GM23338 (cell line): ENCODE results near the gene SNAI1. TPM values are rescaled to one million over a fixed set of nuclear protein-coding genes. Genes with fewer than 3 reads are reported as not detected.

Source experiments
- ATAC-seq: fragments of 200-7000 bp; cut with Tn5 transposase; 3 replicates; pipeline ENCODE4 v1.9.1; 2020
- DNase-seq: peaks from one replicate; pipeline ENCODE4 v3.0.0-alpha.2; 2015; ENCODE audit warnings: low spot score
- H2AFZ ChIP-seq: fragments of 200-600 bp; sonication (generic); 2 replicates; pipeline ENCODE4 v1.8.0; 2016; ENCODE audit warnings: antibody characterized with exemption, mild to moderate bottlenecking, moderate library complexity
- H3F3A ChIP-seq: fragments of 200-600 bp; sonication (generic); replicated peaks from 2 replicates; pipeline ENCODE4 v1.8.0; 2017; ENCODE audit warnings: antibody characterized with exemption, mixed run types, low read depth
- H3K27ac ChIP-seq: fragments of 200-600 bp; sonication (generic); 2 replicates; pipeline ENCODE4 v1.6.1; 2016; ENCODE audit warnings: low read depth
- H3K27me3 ChIP-seq: fragments of 200-600 bp; sonication (generic); 2 replicates; pipeline ENCODE4 v1.8.0; 2016; ENCODE audit warnings: mild to moderate bottlenecking, mixed run types, moderate library complexity; ENCODE audit not compliant: insufficient read depth
- H3K36me3 ChIP-seq: fragments of 200-600 bp; sonication (generic); 2 replicates; pipeline ENCODE4 v1.8.0; 2016; ENCODE audit warnings: mild to moderate bottlenecking; ENCODE audit not compliant: insufficient read depth
- H3K4me1 ChIP-seq: fragments of 200-600 bp; sonication (generic); 2 replicates; pipeline ENCODE4 v1.8.0; 2016; ENCODE audit warnings: mild to moderate bottlenecking, moderate library complexity; ENCODE audit not compliant: insufficient read depth
- H3K4me2 ChIP-seq: fragments of 200-600 bp; sonication (generic); 2 replicates; pipeline ENCODE4 v1.7.1; 2017; ENCODE audit warnings: mixed run types
- H3K4me3 ChIP-seq: fragments of 200-600 bp; sonication (generic); 2 replicates; pipeline ENCODE4 v1.6.1; 2016; ENCODE audit warnings: mixed run types
- H3K79me2 ChIP-seq: fragments of 200-600 bp; sonication (generic); replicated peaks from 2 replicates; pipeline ENCODE4 v1.8.0; 2017; ENCODE audit warnings: mild to moderate bottlenecking; ENCODE audit not compliant: insufficient read depth
- H3K9me2 ChIP-seq: fragments of 200-600 bp; sonication (generic); 2 replicates; pipeline ENCODE4 v1.8.0; 2017; ENCODE audit not compliant: insufficient read depth
- H4K20me1 ChIP-seq: fragments of 200-600 bp; sonication (generic); replicated peaks from 2 replicates; pipeline ENCODE4 v1.8.0; 2017; ENCODE audit warnings: mild to moderate bottlenecking; ENCODE audit not compliant: insufficient read depth
- H3K27ac Mint-ChIP-seq: 2 replicates; pipeline ENCODE4 v1.8.0; 2020; ENCODE audit warnings: inconsistent platforms, mild to moderate bottlenecking, moderate library complexity, mixed read lengths
- H3K27me3 Mint-ChIP-seq: 3 replicates; pipeline ENCODE4 v1.8.0; 2022; ENCODE audit warnings: low read depth, mild to moderate bottlenecking, moderate library complexity, mixed read lengths, inconsistent platforms; ENCODE audit not compliant: insufficient read depth, poor library complexity
- H3K36me3 Mint-ChIP-seq: 3 replicates; pipeline ENCODE4 v1.8.0; 2021; ENCODE audit warnings: low read depth, mild to moderate bottlenecking, inconsistent platforms, moderate library complexity, mixed read lengths
- H3K4me1 Mint-ChIP-seq: 3 replicates; pipeline ENCODE4 v1.8.0; 2020; ENCODE audit warnings: mild to moderate bottlenecking, inconsistent platforms, mixed read lengths
- H3K4me3 Mint-ChIP-seq: 3 replicates; pipeline ENCODE4 v1.8.0; 2021; ENCODE audit warnings: moderate library complexity, mild to moderate bottlenecking, inconsistent platforms, mixed read lengths
- H3K9me3 Mint-ChIP-seq: 3 replicates; pipeline ENCODE4 v1.8.0; 2020; ENCODE audit warnings: moderate library complexity, mild to moderate bottlenecking, inconsistent platforms, mixed read lengths
- CREB1 ChIP-seq: fragments of 250-450 bp; sonication (Bioruptor Pico); IDR thresholded peaks from 2 replicates; pipeline ENCODE4 v1.5.0; 2020; ENCODE audit warnings: low read depth, mild to moderate bottlenecking, moderate library complexity
- EZH2 ChIP-seq: fragments of 200-600 bp; sonication (generic); IDR thresholded peaks from one replicate; pipeline ENCODE4 v1.8.0; 2017; ENCODE audit warnings: antibody characterized with exemption, mild to moderate bottlenecking, low read depth; ENCODE audit not compliant: unreplicated experiment
- EZH2phosphoT487 ChIP-seq: fragments of 200-600 bp; sonication (generic); IDR thresholded peaks from one replicate; pipeline ENCODE4 v1.8.1; 2018; ENCODE audit warnings: antibody characterized with exemption; ENCODE audit not compliant: unreplicated experiment
- JUNB ChIP-seq: IDR thresholded peaks from one replicate; pipeline ENCODE4 v1.6.1; 2016; ENCODE audit warnings: antibody characterized with exemption; ENCODE audit not compliant: unreplicated experiment
- POLR2AphosphoS5 ChIP-seq: IDR thresholded peaks from 2 replicates; pipeline ENCODE4 v1.6.1; 2016; ENCODE audit warnings: antibody characterized with exemption, low read depth
- STAT1 ChIP-seq: IDR thresholded peaks from one replicate; pipeline ENCODE4 v1.6.1; 2016; ENCODE audit warnings: antibody characterized with exemption; ENCODE audit not compliant: unreplicated experiment
- ZNF331 ChIP-seq: fragments of 250-450 bp; sonication (Bioruptor Pico); IDR thresholded peaks from 2 replicates; pipeline ENCODE4 v1.5.0; 2020; ENCODE audit warnings: low read depth, mild to moderate bottlenecking, moderate library complexity
- polyA plus RNA-seq: library from polyadenylated mRNA; unstranded; fragments of >200 nt; fragmentation: Nextera tagmentation; extraction: Ambion mirVana; gene quantifications from 2 replicates; pipeline ENCODE4 v1.2.1, GENCODE V29; 2016
- total RNA-seq: library from RNA; depleted of rRNA; stranded (reverse); fragments of >200 nt; shearing (Covaris generic); gene quantifications from 2 replicates; pipeline ENCODE4 v1.2.3, GENCODE V29; 2014
- TF ChIP-seq, protein P1 (sequence below), 2 experiments: fragments of 200-600 bp in 1 of 2; sonication (generic) in 1 of 2; conservative IDR thresholded peaks; 2 replicates each; pipeline versions ENCODE4 v1.5.1 to v1.6.1; 2016 to 2017; ENCODE audit warnings: antibody characterized with exemption in 2 of 2, low read depth in 2 of 2, mild to moderate bottlenecking in 2 of 2, moderate library complexity in 1 of 2
- TF ChIP-seq, protein P2 (sequence below): IDR thresholded peaks from 2 replicates; pipeline ENCODE4 v1.6.1; 2016; ENCODE audit warnings: antibody characterized with exemption
- TF ChIP-seq, protein P3 (sequence below): IDR thresholded peaks from one replicate; pipeline ENCODE4 v1.6.1; 2018; ENCODE audit warnings: antibody characterized with exemption; ENCODE audit not compliant: unreplicated experiment
- TF ChIP-seq, protein P4 (sequence below): fragments of 250-450 bp; sonication (Bioruptor Pico); IDR thresholded peaks from 2 replicates; pipeline ENCODE4 v1.5.0; 2020; ENCODE audit warnings: mild to moderate bottlenecking, moderate library complexity

The SNAI1 gene
- total and polyA plus RNA-seq, 2 experiments from 2014 or later = 4.2 to 8.4 TPM

DNA sequence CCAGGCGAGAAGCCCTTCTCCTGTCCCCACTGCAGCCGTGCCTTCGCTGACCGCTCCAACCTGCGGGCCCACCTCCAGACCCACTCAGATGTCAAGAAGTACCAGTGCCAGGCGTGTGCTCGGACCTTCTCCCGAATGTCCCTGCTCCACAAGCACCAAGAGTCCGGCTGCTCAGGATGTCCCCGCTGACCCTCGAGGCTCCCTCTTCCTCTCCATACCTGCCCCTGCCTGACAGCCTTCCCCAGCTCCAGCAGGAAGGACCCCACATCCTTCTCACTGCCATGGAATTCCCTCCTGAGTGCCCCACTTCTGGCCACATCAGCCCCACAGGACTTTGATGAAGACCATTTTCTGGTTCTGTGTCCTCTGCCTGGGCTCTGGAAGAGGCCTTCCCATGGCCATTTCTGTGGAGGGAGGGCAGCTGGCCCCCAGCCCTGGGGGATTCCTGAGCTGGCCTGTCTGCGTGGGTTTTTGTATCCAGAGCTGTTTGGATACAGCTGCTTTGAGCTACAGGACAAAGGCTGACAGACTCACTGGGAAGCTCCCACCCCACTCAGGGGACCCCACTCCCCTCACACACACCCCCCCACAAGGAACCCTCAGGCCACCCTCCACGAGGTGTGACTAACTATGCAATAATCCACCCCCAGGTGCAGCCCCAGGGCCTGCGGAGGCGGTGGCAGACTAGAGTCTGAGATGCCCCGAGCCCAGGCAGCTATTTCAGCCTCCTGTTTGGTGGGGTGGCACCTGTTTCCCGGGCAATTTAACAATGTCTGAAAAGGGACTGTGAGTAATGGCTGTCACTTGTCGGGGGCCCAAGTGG, 5.3 kb downstream of the SNAI1 start:
- Mint-ChIP-seq H3K27me3 (peaks cover 21% of the 10 kb centered on the region), H3K9me3 (no peaks in the 10 kb centered on the region; the same call in 2 of the 3 replicates), H3K27ac (no peak overlapping the region), H3K4me1 (peaks cover 85% of the 10 kb centered on the region), H3K36me3 (peaks cover 31% of the 10 kb centered on the region), H3K4me3 (no peak overlapping the region; the same call in 2 of the 3 replicates)
- peaks cover 7% of the 10 kb centered on the region; the same call in 1 of the 2 replicates for H4K20me1 ChIP-seq
- H3F3A ChIP-seq = 0 out of 2 replicates have a peak, but pooled peaks cover 11% of the 10 kb centered on the region
- DNase-seq (no peak), ATAC-seq (no peak)
- H3K79me2 ChIP-seq = peaks cover 9% of the 10 kb centered on the region
- H3K36me3 ChIP-seq = no peaks in the 10 kb centered on the region
- no peak overlapping the region for H3K4me3 ChIP-seq
- no peak overlapping the region for H3K27ac ChIP-seq
- H3K9me2 ChIP-seq = no peaks in the 10 kb centered on the region
- H3K4me1 ChIP-seq = peaks cover 73% of the 10 kb centered on the region
- H3K4me2 ChIP-seq = no peak overlapping the region
- H2AFZ ChIP-seq = no peak overlapping the region
- H3K27me3 ChIP-seq = peaks cover 12% of the 10 kb centered on the region; the same call in 1 of the 2 replicates
- TF ChIP-seq, protein P1, sequence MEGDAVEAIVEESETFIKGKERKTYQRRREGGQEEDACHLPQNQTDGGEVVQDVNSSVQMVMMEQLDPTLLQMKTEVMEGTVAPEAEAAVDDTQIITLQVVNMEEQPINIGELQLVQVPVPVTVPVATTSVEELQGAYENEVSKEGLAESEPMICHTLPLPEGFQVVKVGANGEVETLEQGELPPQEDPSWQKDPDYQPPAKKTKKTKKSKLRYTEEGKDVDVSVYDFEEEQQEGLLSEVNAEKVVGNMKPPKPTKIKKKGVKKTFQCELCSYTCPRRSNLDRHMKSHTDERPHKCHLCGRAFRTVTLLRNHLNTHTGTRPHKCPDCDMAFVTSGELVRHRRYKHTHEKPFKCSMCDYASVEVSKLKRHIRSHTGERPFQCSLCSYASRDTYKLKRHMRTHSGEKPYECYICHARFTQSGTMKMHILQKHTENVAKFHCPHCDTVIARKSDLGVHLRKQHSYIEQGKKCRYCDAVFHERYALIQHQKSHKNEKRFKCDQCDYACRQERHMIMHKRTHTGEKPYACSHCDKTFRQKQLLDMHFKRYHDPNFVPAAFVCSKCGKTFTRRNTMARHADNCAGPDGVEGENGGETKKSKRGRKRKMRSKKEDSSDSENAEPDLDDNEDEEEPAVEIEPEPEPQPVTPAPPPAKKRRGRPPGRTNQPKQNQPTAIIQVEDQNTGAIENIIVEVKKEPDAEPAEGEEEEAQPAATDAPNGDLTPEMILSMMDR (conservative IDR thresholded peaks at IDR 0.05; ENCODE audit: low read depth in 2 of 2) = no peak
- TF ChIP-seq EZH2phosphoT487 = no peak
- TF ChIP-seq ZNF331 (CRISPR knock-in tag) = no peak
- TF ChIP-seq, protein P2, sequence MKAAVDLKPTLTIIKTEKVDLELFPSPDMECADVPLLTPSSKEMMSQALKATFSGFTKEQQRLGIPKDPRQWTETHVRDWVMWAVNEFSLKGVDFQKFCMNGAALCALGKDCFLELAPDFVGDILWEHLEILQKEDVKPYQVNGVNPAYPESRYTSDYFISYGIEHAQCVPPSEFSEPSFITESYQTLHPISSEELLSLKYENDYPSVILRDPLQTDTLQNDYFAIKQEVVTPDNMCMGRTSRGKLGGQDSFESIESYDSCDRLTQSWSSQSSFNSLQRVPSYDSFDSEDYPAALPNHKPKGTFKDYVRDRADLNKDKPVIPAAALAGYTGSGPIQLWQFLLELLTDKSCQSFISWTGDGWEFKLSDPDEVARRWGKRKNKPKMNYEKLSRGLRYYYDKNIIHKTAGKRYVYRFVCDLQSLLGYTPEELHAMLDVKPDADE = no peak
- TF ChIP-seq, protein P3, sequence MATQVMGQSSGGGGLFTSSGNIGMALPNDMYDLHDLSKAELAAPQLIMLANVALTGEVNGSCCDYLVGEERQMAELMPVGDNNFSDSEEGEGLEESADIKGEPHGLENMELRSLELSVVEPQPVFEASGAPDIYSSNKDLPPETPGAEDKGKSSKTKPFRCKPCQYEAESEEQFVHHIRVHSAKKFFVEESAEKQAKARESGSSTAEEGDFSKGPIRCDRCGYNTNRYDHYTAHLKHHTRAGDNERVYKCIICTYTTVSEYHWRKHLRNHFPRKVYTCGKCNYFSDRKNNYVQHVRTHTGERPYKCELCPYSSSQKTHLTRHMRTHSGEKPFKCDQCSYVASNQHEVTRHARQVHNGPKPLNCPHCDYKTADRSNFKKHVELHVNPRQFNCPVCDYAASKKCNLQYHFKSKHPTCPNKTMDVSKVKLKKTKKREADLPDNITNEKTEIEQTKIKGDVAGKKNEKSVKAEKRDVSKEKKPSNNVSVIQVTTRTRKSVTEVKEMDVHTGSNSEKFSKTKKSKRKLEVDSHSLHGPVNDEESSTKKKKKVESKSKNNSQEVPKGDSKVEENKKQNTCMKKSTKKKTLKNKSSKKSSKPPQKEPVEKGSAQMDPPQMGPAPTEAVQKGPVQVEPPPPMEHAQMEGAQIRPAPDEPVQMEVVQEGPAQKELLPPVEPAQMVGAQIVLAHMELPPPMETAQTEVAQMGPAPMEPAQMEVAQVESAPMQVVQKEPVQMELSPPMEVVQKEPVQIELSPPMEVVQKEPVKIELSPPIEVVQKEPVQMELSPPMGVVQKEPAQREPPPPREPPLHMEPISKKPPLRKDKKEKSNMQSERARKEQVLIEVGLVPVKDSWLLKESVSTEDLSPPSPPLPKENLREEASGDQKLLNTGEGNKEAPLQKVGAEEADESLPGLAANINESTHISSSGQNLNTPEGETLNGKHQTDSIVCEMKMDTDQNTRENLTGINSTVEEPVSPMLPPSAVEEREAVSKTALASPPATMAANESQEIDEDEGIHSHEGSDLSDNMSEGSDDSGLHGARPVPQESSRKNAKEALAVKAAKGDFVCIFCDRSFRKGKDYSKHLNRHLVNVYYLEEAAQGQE = no peak
- no peak for TF ChIP-seq JUNB
- no peak for TF ChIP-seq POLR2AphosphoS5
- no peak for TF ChIP-seq EZH2
- TF ChIP-seq, protein P4, sequence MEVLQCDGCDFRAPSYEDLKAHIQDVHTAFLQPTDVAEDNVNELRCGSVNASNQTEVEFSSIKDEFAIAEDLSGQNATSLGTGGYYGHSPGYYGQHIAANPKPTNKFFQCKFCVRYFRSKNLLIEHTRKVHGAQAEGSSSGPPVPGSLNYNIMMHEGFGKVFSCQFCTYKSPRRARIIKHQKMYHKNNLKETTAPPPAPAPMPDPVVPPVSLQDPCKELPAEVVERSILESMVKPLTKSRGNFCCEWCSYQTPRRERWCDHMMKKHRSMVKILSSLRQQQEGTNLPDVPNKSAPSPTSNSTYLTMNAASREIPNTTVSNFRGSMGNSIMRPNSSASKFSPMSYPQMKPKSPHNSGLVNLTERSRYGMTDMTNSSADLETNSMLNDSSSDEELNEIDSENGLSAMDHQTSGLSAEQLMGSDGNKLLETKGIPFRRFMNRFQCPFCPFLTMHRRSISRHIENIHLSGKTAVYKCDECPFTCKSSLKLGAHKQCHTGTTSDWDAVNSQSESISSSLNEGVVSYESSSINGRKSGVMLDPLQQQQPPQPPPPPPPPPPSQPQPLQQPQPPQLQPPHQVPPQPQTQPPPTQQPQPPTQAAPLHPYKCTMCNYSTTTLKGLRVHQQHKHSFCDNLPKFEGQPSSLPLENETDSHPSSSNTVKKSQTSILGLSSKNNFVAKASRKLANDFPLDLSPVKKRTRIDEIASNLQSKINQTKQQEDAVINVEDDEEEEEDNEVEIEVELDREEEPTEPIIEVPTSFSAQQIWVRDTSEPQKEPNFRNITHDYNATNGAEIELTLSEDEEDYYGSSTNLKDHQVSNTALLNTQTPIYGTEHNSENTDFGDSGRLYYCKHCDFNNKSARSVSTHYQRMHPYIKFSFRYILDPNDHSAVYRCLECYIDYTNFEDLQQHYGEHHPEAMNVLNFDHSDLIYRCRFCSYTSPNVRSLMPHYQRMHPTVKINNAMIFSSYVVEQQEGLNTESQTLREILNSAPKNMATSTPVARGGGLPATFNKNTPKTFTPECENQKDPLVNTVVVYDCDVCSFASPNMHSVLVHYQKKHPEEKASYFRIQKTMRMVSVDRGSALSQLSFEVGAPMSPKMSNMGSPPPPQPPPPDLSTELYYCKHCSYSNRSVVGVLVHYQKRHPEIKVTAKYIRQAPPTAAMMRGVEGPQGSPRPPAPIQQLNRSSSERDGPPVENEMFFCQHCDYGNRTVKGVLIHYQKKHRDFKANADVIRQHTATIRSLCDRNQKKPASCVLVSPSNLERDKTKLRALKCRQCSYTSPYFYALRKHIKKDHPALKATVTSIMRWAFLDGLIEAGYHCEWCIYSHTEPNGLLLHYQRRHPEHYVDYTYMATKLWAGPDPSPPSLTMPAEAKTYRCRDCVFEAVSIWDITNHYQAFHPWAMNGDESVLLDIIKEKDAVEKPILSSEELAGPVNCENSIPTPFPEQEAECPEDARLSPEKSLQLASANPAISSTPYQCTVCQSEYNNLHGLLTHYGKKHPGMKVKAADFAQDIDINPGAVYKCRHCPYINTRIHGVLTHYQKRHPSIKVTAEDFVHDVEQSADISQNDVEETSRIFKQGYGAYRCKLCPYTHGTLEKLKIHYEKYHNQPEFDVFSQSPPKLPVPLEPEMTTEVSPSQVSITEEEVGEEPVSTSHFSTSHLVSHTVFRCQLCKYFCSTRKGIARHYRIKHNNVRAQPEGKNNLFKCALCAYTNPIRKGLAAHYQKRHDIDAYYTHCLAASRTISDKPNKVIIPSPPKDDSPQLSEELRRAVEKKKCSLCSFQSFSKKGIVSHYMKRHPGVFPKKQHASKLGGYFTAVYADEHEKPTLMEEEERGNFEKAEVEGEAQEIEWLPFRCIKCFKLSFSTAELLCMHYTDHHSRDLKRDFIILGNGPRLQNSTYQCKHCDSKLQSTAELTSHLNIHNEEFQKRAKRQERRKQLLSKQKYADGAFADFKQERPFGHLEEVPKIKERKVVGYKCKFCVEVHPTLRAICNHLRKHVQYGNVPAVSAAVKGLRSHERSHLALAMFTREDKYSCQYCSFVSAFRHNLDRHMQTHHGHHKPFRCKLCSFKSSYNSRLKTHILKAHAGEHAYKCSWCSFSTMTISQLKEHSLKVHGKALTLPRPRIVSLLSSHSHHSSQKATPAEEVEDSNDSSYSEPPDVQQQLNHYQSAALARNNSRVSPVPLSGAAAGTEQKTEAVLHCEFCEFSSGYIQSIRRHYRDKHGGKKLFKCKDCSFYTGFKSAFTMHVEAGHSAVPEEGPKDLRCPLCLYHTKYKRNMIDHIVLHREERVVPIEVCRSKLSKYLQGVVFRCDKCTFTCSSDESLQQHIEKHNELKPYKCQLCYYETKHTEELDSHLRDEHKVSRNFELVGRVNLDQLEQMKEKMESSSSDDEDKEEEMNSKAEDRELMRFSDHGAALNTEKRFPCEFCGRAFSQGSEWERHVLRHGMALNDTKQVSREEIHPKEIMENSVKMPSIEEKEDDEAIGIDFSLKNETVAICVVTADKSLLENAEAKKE = no peak
- TF ChIP-seq STAT1 = no peak
- TF ChIP-seq CREB1 (CRISPR knock-in tag) = no peak
